ENCODE data around the gene TMED10.
A peak's percentile ranks its signal among the peaks of the same experiment; 100 is the strongest.
"Not testable (repeated sequence)": the region's sequence is repeated elsewhere in the genome, so short reads cannot be mapped to it uniquely, and the experiment has no call there.

The TMED10 gene

DNA sequence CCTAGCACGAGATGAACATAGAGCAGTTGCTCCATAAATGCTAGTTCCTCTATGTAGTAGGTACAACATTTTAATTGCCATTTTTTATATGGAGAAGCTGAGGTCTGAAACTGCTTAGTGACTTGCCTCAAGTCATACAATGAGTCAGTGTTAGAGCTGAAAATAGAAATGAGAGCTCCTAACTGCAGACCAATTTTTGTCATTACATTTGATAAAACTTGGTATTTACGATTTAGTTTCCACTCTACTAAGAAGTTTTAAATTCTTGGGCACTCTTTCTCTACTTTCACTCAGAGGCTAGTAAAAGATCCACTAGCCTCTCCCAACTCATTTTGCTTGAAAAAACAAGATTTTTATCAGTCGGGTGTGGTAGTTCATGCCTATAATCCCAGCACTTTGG lies 8.1 kb upstream of the TMED10 start:
- Histone ChIP-seq H3K36me3 (replicated peaks; ENCODE audit: low read depth, low read length) (no peaks in the 10 kb centered on the region), H3K4me1 (ENCODE audit: low read length) (peaks cover 40% of the 10 kb centered on the region), H3K27ac (ENCODE audit: low read length) (peak overlapping the region; percentile 55), H3K4me2 (ENCODE audit: low read length) (peak overlapping the region; percentile 74), H3K9ac (ENCODE audit: low read length) (peak overlapping the region; percentile 41; the same call in 1 of the 2 replicates), H3K9me3 (ENCODE audit: insufficient read depth, low read length) (no peaks in the 10 kb centered on the region), H4K20me1 (ENCODE audit: insufficient read depth, low read length) (no peaks in the 10 kb centered on the region), H3K27me3 (ENCODE audit: low read depth, low read length) (no peaks in the 10 kb centered on the region), H2AFZ (ENCODE audit: low read depth, low read length) (no peak overlapping the region), H3K79me2 (ENCODE audit: low read length) (no peaks in the 10 kb centered on the region), H3K4me3 (ENCODE audit: low read length) (peak overlapping the region; percentile 56)
- TF ChIP-seq EZH2phosphoT487 (IDR thresholded peaks at IDR 0.05; ENCODE audit: low read depth): no peak
- TF ChIP-seq, protein P1, sequence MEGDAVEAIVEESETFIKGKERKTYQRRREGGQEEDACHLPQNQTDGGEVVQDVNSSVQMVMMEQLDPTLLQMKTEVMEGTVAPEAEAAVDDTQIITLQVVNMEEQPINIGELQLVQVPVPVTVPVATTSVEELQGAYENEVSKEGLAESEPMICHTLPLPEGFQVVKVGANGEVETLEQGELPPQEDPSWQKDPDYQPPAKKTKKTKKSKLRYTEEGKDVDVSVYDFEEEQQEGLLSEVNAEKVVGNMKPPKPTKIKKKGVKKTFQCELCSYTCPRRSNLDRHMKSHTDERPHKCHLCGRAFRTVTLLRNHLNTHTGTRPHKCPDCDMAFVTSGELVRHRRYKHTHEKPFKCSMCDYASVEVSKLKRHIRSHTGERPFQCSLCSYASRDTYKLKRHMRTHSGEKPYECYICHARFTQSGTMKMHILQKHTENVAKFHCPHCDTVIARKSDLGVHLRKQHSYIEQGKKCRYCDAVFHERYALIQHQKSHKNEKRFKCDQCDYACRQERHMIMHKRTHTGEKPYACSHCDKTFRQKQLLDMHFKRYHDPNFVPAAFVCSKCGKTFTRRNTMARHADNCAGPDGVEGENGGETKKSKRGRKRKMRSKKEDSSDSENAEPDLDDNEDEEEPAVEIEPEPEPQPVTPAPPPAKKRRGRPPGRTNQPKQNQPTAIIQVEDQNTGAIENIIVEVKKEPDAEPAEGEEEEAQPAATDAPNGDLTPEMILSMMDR (IDR thresholded peaks at IDR 0.05; ENCODE audit: low read depth, low read length): no peak

DNA sequence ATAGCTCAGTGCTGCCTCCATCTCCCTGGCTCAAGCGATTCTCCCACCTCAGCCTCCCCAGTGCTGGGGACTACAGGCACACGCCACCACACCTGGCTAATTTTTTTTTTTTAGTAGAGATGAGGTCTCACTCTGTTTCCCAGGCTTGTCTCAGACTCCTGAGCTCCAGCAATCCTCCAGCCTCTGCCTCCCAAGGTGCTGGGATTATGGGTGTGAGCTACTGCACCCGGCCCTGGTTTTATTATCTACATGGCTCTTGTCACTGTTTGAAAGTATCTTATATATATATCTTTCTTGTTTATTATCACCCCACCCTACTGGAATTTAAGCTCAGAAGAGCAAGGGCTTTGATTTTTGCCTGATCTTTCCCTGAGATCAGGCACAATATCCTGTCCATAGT lies 7.6 kb upstream of the TMED10 start:
- H3K4me2 ChIP-seq (ENCODE audit: low read length): peak overlapping the region; percentile 74
- H3K36me3 ChIP-seq (replicated peaks; ENCODE audit: low read depth, low read length): no peaks in the 10 kb centered on the region
- H3K79me2 ChIP-seq (ENCODE audit: low read length): no peaks in the 10 kb centered on the region
- peaks cover 36% of the 10 kb centered on the region for H3K4me1 ChIP-seq (ENCODE audit: low read length)
- peak overlapping the region; percentile 55 for H3K27ac ChIP-seq (ENCODE audit: low read length)
- no peak for TF ChIP-seq EZH2phosphoT487 (IDR thresholded peaks at IDR 0.05; ENCODE audit: low read depth)
- TF ChIP-seq, protein P1 (IDR thresholded peaks at IDR 0.05; ENCODE audit: low read depth, low read length): no peak
- H3K4me3 ChIP-seq (ENCODE audit: low read length): 0 out of 2 replicates have a peak overlapping the region, but pooled peaks have one; percentile 17
- H2AFZ ChIP-seq (ENCODE audit: low read depth, low read length): no peak overlapping the region
- peak overlapping the region; percentile 7; the same call in 1 of the 2 replicates for H3K9ac ChIP-seq (ENCODE audit: low read length)
- no peaks in the 10 kb centered on the region for H3K9me3 ChIP-seq (ENCODE audit: insufficient read depth, low read length)
- no peaks in the 10 kb centered on the region for H4K20me1 ChIP-seq (ENCODE audit: insufficient read depth, low read length)
- H3K27me3 ChIP-seq (ENCODE audit: low read depth, low read length): no peaks in the 10 kb centered on the region

DNA sequence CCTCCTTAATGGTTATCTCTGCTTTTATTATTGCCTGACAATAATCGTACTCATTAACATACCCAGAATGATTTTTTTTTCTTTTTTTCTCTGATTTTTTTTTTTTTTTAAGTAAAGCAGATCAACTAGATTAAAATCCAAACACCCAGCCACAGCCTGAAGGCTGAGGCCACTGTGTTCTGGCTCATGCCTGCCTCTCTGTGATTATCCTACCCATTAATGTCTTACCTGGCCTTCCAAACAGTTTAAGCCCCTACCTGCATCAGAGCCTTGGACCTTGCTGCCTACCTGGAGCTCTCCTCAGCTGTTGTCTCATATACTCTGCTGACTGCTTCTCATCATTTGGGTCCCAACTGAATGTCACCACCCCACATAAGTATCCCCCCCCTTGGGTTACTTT lies 6.8 kb upstream of the TMED10 start:
- H3K27me3 ChIP-seq (ENCODE audit: low read depth, low read length): no peaks in the 10 kb centered on the region
- H3K79me2 ChIP-seq (ENCODE audit: low read length): no peaks in the 10 kb centered on the region
- H4K20me1 ChIP-seq (ENCODE audit: insufficient read depth, low read length): no peaks in the 10 kb centered on the region
- no peak overlapping the region for H3K4me3 ChIP-seq (ENCODE audit: low read length)
- TF ChIP-seq EZH2phosphoT487 (IDR thresholded peaks at IDR 0.05; ENCODE audit: low read depth): no peak
- TF ChIP-seq, protein P1 (IDR thresholded peaks at IDR 0.05; ENCODE audit: low read depth, low read length): no peak
- no peak overlapping the region for H3K4me2 ChIP-seq (ENCODE audit: low read length)
- H3K27ac ChIP-seq (ENCODE audit: low read length): no peak overlapping the region
- H3K9me3 ChIP-seq (ENCODE audit: insufficient read depth, low read length): no peaks in the 10 kb centered on the region
- no peak overlapping the region for H3K9ac ChIP-seq (ENCODE audit: low read length)
- peaks cover 27% of the 10 kb centered on the region for H3K4me1 ChIP-seq (ENCODE audit: low read length)
- H3K36me3 ChIP-seq (replicated peaks; ENCODE audit: low read depth, low read length): no peaks in the 10 kb centered on the region
- H2AFZ ChIP-seq (ENCODE audit: low read depth, low read length): no peak overlapping the region

DNA sequence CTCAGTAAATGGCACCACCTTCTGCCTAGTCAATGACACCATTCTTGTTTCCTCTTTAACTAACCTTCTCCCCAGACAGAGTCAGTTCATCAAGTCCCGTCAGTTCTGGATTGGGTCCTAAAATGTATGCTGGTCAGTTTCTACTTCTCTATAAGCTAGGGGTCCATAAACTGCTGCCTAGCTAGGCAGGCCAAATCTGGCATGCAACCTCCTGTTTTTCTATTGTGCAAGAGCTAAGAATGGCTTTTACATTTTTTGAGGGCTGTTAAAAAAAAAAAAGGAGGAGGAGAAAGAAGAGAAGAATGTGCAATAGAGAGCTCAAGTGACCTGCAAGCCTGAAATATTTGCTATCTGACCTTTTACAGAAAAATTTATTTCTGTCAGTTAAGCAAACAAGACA lies 6.4 kb upstream of the TMED10 start:
- Histone ChIP-seq H3K27ac (ENCODE audit: low read length) (no peak overlapping the region), H3K79me2 (ENCODE audit: low read length) (no peaks in the 10 kb centered on the region), H4K20me1 (ENCODE audit: insufficient read depth, low read length) (no peaks in the 10 kb centered on the region), H3K4me3 (ENCODE audit: low read length) (no peak overlapping the region), H2AFZ (ENCODE audit: low read depth, low read length) (no peak overlapping the region), H3K9ac (ENCODE audit: low read length) (no peak overlapping the region), H3K4me1 (ENCODE audit: low read length) (peaks cover 23% of the 10 kb centered on the region), H3K27me3 (ENCODE audit: low read depth, low read length) (no peaks in the 10 kb centered on the region), H3K4me2 (ENCODE audit: low read length) (no peak overlapping the region), H3K36me3 (replicated peaks; ENCODE audit: low read depth, low read length) (no peaks in the 10 kb centered on the region), H3K9me3 (ENCODE audit: insufficient read depth, low read length) (no peaks in the 10 kb centered on the region)
- TF ChIP-seq EZH2phosphoT487 (IDR thresholded peaks at IDR 0.05; ENCODE audit: low read depth): no peak
- TF ChIP-seq, protein P1 (IDR thresholded peaks at IDR 0.05; ENCODE audit: low read depth, low read length): no peak

DNA sequence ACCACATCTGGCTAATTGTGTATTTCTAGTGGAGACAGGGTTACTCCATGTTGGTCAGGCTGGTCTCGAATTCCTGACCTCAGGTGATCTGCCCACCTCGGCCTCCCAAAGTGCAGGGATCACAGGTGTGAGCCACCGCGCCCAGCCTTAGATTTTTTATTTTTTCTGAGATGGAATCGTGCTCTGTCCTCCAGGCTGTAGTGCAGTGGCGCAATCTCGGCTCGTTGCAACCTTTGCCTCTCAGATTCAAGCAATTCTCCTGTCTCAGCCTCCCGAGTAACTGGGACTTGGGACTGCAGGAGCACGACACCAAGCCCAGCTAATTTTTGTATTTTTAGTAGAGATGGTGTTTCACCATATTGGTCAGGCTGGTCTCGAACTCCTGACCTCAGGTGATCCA lies 5.8 kb upstream of the TMED10 start:
- not testable (repeated sequence) for H3K9me3 ChIP-seq (ENCODE audit: insufficient read depth, low read length); H3K27me3 ChIP-seq (ENCODE audit: low read depth, low read length); H3K36me3 ChIP-seq (replicated peaks; ENCODE audit: low read depth, low read length); H3K4me3 ChIP-seq (ENCODE audit: low read length); H3K9ac ChIP-seq (ENCODE audit: low read length); H4K20me1 ChIP-seq (ENCODE audit: insufficient read depth, low read length); H3K4me2 ChIP-seq (ENCODE audit: low read length); H3K27ac ChIP-seq (ENCODE audit: low read length); H2AFZ ChIP-seq (ENCODE audit: low read depth, low read length); H3K79me2 ChIP-seq (ENCODE audit: low read length)
- peaks cover 25% of the 10 kb centered on the region for H3K4me1 ChIP-seq (ENCODE audit: low read length)

All from OCI-LY3 (cell line).